DMS114 treated with DMSO at 0.1 percent for 48 hours (cell line): ENCODE measurements around the gene LAP3.
"Not testable (repeated sequence)": the region's sequence is repeated elsewhere in the genome, so short reads cannot be mapped to it uniquely, and the experiment has no call there.

Source experiments
- DNase-seq: peaks from one replicate; lab custom pipeline; 2025; ENCODE audit not compliant: unreplicated experiment; lab: John Stamatoyannopoulos, UW

The LAP3 gene

DNA sequence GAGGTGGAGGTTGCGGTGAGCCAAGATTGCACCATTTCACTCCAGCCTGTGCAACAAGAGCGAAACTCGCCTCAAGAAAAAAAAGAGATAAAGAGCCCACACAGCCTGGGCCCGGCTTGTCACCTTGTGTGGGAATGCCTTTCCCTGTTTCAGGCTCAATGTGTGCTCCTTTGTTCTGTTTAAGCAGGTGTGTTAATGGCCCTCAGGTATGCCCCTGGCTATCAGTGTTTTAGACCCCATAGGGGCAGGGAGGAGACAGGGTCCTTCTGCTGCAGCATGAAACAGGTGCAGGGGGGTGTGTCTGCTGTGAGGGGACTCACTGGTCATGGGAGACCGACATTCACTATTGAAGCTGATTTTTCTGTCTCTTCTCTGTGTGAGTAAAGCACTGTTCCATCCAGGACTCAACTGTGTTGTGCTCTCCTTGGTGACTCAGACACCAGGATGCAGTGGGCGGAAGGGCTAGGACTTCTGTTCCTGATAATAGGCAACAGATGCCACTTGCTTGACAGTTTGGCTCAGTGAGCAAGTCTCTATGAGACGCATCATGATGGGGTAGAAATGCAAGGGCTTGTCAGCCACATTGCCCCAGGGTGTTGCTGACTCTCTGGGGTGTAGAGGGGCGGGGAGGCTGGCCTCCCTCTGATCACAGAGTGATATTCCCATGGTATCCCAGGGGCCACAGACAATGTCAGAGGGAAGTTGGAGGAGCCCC is 15.6 kb upstream of the LAP3 start:
- no peak for DNase-seq

DNA sequence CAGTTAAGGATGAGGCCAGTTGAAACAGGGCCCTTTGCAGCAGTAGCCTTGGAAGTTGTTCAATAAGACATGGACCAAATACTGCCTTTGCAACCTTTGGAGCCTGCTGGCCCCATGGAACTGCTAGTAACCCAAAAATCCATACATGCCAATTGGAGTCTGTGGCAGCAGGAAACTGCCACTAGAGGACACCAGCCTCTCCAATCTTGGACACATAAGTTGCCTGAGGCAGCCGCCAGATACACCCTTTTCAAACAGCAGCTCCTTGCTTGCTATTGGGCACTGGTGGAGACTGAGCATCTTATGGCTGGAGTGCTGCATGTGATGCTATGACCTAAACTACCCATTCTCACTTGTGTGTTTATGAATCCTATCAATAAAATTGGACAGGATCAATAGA is 14.8 kb upstream of the LAP3 start:
- DNase-seq: no peak

DNA sequence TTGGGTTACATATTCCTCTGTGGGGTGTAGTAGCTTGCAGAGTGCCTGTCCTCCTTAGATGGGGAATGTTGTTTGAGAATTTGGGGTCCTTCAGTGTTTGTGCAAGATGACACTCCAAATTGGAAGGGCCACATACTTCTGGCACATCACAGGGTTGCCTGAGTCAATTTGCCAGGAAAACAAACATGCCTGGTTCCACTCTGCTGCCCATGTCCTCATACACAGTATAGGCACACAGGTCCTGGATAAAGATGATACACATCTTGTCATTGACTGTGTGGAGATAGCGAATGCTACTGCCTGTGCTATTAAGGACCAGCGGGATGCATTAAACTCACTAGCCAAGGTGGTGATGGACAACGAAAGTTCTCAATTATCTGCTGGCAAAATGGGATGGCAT is 11.2 kb upstream of the LAP3 start:
- DNase-seq: no peak

DNA sequence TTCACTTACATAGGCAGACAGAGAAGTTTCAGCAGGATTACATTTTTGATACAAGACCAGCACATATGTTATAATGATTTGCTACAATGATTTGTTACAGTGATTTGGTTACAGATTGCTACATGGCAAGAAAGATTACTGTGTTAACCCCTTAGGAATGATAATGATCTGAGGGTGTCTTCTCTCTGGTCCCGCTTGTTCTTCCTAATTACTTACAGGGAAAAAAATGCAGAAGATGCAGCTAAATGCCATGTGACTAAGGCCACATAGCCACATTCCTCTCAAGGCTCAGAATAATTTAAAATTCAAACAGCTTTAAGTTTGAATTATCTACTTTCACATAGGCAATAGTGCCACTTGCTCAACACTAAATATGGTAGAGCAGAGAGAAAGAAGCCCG is 9.7 kb upstream of the LAP3 start:
- DNase-seq: no peak

DNA sequence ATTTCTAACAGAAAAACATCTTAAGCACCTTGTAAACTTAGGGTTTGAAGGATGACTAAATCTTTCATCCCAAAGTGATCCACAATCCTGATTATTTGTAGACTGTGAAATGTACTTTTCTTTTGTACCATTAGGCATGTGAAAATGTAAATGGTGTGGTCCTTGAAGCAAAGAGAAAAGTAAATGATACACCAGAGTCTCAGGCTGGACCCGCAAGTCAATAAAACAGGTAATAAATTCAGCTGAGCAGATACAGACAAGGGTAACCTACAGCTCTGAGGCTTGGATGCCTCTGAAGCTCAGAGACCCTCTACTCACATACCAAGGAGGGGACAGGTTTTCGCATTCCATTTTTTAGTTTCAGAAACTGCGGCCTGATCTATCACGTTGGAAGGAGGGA is 2.8 kb upstream of the LAP3 start:
- no peak for DNase-seq

DNA sequence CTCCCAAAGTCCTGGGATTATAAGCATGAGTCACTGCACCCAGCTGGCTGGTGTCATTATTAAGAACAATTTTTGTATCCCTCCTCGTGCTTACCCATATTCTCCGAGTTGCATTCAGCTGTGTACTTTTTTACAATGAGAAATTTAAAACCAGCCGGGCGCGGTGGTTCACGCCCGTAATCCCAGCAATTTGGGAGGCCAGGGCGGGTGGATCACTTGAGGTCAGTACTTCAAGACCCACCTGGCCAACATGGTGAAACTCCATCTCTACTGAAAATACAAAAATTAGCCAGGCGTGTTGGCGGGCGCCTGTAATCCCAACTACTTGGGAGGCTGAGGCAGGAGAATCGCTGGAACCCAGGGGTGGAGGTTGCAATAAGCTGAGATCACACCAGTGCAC is 1.8 kb upstream of the LAP3 start:
- not testable (repeated sequence) for DNase-seq

DNA sequence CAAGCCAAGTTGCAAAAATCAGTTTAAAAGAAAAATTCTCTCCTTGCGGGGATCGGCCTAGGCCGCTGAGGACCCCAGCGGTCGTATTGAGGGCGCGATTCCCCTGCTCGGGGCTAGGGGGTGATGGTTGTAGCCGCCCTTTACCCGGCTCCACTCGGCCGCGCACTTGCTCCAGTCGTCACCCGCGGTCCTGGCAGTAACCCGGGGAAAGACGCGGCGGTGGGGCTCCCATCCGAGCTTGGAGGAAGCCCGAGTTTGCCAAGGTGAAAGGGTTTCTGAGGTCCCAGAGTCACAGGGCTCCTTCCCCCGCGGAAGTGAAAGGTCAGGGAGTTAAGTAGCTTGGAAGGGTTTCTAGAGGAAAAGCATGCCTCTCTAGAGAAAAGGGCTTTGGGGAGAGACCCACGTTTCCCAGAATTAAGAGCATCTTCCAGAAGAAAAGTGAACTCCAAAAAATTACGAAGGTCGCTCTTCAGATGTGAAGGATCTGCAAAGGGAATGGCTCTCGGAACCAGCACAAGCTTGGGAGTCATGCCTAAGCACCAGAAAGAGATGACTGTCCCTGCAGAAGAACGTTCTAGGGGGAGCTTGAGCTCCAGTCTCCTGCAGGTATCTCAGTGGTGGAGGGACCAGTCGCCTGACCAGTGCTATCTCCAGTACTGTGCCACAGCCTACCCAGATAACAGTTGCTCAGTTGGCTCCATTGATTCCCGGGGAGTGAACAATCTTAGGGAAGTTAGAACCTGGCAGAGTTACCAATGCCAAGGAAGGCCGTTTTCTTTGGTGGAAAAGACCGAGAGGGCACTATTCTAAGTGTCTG is 875 bp downstream of the LAP3 start:
- no peak for DNase-seq

DNA sequence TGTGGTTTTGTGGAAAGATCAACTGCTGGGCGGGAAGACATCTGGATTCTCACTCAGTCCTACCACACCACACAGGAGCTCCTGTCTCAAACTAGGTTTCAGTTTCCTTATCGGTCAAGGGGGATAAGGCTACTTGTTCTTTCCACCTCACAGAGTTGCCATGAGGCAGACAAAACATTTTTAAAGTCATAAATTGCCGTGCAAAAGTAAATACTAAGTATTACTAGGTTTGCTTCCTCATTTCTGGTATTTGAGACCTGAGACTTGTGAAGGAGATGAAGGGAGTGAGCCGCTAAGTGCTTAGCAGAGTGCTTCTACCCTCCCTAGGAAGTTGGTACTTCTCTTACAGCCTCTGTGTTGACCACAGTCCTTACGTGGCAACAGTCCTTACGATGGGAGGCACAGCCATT is 1.5 kb downstream of the LAP3 start:
- no peak for DNase-seq

DNA sequence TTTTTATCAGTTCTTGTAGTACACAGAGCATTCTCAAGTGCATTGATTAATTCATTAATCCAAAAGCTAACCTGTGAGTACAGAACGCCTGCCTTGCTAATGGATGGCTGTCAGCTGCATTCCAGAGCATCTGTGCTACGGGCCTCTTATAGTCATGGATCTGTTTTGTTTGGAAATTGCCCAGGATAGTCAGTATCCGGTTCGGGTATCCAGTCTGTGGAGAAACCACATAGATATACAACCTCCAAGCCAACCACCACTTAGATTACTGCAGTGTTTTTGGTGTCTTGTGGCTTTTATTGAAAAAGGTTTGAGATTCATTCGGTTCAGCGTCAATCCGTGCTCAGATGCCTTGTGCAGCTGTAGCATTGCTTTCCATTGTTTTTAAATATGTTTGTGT is 4.0 kb downstream of the LAP3 start:
- DNase-seq: no peak

DNA sequence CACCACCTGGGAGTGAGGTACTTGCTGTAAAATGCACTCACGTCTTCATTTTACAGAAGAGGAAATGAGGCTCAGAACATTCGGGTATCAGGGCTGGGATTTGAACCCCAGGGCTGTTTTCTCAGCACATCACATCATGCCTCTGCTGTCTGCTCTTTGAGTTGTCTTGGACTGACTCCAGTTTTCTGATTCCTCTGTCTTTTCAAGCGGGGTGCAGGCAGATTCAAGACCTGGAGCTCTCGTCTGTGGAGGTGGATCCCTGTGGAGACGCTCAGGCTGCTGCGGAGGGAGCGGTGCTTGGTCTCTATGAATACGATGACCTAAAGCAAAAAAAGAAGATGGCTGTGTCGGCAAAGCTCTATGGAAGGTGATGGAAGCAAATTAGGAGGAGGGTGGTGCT is 6.3 kb downstream of the LAP3 start:
- no peak for DNase-seq

DNA sequence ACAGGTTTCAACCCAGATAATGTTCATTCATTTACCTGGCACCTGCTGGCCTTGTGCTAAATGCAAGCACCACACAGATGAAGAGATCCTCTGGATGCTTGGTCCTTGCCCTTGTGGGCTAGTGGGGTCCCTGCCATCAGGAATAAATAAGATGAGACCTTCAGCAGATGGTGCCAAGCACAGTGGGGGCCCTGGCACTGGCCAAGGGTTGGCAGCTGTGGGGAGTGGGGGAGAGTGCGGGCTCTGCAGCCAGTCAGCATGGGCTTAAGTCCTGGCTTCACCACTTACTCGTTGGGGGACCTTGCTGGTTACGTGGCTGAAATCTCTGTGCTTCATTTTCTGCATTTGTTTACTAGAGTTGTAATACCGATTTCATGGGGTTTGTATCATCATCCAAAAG is 6.9 kb downstream of the LAP3 start:
- DNase-seq: no peak

DNA sequence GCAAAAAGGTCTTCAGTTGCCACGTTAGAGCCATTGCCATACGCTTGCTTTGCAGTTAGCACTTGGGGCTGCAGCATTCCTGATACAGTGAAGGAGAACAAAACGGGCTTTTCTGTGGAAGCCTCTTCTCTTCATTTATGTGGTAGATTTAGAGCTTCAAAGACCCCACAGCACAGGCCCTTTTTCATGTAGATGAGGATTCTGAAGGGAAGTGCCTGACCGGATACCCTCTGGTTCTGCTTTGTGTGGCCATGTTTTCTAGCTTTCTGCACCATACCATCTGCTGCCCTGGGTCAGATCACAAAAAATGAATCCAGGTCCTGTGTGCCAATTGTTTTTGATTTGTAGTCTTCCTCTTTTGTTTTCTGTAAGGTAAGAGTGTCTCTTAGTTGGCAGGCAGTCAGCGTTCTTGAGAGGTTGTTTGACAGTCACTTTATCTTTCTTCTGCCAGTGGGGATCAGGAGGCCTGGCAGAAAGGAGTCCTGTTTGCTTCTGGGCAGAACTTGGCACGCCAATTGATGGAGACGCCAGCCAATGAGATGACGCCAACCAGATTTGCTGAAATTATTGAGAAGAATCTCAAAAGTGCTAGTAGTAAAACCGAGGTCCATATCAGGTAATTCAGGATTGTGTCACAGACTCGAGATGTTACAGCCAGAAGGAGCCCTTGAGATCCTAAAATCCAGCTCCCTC is 7.7 kb downstream of the LAP3 start:
- no peak for DNase-seq

DNA sequence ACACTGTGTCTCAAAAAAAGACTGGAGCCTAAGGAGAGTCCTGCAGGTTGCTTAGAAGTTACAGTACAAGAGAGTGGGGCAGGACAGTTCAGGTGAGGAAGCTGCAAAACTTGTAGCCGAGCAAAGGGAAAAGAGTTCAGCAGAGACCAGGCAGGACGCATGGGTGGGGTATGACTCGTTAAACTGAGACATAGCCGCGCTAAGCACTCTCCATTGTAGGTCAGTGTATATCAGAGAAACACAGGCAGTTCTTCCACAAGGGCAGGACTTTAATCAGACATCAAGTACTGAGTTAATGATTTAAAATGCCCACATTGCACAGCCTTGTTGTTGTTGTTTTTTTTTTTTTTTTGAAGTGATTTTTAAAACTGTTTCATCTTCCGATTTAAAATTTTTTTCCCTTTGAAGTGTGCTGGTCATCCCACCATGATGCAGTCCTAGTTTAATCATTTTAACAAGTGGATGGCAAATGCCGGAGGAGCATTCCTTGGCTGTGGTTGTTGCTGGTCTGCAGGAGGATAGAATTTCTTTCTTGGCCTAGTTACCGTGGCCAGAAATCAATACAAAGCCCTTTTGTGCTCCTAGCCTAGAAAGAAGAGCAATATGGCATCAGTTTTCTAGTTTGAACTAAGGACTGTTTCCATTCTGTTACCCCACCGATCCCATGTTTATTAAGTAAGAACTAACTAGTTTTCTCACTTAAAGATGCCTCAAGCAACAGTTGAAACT is 10.3 kb downstream of the LAP3 start:
- no peak for DNase-seq

DNA sequence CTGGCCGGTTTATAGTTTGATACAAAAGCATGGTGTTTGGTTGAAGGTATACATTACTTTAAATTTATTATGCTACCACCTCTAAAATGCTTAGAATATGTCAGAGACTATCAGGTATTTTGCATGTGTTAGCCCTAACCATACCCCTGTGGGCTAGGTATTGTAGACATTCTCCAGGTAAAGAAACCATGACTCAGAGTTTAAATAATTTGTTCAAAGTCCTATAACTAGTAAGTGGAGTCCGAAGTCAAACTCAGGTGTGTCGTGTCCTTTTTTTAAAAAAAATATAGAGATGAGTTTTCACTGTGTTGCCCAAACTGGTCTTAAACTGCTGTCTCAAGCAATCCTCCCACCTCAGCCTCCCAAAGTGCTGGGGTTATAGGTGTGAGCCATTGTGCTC is 12.4 kb downstream of the LAP3 start:
- no peak for DNase-seq

DNA sequence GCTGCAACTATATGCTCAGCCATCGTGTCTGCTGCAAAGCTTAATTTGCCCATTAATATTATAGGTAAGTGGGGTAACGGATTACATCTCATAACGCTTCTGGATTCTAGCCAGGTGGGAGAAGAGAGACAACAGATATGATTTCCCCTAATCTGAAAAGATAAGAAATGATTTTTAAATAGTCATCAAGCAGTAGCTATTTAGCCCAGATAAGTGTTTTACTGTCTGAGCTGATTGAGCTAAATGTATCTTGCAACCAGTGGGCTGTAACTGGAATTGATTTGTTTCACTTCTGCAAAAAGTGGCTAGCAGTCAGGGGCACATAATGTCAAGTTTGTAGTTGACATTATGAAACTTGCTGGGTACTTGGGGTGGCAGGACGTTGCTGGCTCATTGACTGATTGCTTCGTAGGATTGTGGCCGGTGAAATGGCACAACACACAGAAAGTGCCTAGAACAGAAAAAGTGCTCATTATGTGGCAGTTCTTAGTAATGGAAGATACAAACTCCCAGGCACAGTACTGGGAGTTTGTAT is 18.5 kb downstream of the LAP3 start:
- no peak for DNase-seq

DNA sequence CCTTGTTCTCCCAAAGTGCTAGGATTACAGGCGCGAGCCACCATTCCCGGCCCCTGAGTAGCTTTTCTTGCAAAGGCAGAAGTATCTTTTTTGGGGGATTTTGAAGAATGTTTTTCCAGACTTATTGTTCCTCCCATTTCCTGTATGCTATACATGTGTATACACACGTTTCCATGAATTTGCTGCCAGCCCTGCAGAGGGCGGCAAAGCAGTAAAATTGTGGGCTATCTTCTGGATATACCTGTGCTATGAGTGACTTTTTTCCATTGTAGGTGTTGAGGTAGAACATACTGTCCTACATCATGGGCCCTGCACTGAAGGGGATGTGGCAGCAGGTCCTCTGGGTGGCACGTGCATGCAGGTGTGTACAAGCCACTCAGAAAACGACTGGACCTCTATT is 20.5 kb downstream of the LAP3 start:
- DNase-seq: peak; percentile 12

DNA sequence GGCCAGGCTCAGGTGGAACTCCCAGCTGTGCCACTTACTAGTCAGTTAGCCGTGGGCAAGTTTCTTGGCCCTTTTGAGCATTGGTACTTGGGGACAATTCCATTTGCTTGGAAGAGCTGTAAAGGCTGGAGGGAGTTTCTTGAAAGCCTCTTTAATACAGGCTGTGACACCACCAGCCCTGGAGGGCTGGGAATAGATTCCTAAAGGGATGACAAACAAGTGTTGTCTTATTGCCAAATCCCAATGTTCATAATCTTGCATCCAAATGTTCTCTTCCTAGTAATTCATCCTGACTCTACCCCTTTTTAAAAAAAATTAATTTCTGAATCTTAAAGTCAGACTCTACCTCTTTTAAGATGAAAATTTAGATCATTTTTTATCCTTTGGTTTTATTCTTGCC is 22.8 kb downstream of the LAP3 start:
- no peak for DNase-seq

DNA sequence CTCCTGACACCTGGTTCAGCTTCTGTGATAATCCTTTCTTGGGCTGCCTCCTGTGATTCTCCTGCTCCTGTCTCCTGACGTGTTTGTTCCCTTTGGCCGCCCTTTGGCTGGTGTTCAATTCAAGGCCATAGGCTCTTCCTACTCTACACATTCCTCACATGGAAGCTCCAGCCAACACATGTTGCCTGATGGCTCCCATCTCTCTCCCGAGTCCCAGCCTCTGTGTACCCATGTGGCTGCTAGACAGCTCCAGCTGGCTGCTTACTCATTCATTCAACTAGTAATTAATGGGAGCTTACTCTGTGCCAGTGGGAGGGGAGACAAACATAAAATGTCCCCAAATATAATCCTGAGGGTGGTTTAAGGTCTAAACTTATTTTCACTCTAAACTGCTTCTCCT is 28.2 kb downstream of the LAP3 start:
- no peak for DNase-seq

DNA sequence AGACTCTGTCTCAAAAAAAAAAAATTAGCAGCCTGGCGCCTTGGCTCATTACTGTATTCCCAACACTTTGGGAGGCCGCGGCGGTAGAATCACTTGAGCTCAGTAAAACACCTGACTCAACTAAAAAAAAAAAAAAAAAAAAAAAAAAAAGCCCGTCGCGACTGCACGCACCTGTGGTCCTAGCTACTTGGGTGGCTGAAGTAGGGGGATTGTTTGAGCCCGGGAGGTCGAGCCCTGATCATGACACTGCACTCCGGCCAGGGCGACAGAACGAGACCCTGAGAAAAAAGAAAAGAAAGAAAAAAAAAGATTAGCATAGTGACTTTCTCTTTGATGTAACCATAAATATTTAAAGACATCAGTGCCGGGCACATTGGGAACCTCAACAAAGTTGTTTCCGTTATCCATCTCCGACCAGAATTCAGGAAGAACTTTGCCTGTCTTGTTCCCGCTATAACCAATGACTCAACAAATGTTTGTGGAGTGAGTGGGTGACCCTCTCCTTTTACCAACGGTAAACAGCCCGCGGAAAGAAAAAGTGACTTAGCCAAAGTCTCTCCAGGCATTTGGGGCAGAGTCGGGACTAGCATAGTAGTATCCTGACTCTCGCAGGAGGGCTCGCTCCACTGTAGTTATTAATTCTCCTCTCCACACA is 36.9 kb downstream of the LAP3 start:
- no peak for DNase-seq

DNA sequence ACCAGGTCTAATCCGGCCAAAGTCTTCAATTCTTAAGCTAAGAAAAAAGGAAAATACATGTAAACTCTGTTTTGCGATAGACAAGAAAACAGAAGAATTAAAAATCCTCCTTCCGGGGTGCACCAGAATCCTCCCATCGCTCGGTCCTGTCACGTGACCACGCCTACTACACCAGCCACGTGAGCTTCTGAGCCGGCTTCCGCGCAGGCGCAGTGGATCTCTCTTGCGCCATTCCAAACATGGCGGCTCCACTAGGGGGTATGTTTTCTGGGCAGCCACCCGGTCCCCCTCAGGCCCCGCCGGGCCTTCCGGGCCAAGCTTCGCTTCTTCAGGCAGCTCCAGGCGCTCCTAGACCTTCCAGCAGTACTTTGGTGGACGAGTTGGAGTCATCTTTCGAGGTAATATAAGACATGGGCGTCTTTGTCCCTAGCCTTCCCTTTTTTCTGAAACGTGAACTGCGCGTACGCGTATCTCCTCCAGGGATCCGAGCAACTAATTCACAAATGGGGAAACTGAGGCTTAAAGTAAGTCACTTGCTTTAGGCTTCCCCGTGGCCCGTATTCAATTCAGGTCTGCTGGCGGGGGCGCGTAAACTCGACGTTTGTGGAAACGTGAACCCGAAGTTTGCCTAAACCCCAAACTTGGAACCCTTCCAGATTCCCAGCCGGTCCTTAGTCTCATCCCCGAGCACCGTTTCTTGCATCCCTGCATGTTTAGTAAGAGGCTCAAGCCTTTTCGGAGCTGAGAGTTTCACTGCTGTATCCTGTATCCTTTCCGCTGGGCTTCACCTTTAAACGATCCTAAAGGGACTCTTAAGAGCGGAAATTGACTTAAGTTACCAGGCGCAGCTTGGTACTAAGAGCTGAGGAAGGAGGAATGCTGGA is 37.7 kb downstream of the LAP3 start, which contains the start of gene MED28:
MED28 (plus strand) TSS at position 226 of the 884 bp plus-strand sequence; CDS start at position 240, 14 bp downstream.
- peak; percentile 91 for DNase-seq
